CD4-positive, alpha-beta T cell treated with Interleukin-10 for 1 hour (primary cell): ENCODE results near the gene OR8A1.

Experiments used
- DNase-seq: peaks from one replicate; pipeline ENCODE4 v3.0.0-alpha.2; 2020

OR8A1 gene

DNA sequence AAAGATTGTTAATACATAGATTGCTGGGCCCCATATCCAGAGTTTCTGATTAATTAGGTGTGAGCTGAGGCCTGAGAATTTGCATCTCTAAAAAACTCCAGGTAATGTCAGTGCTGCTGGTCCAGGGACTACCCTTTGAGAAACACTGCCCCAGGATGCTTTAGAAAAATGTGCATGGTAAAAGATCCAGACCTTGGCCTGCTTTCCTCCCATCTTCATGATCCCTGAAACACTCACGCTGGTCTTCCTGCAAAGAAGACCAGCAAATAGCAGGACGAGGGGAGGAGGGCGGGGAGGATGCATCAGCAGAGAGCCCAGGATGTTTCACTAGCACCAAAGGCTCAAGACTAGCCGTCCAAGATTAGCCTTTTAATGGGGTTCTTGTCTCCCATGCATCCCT, at the start of gene OR8A1:
Gene OR8A1 (plus strand): TSS at position 301 of the 400 bp plus-strand sequence. CDS start 123 bp downstream, outside the sequence.
- DNase-seq = no peak

DNA sequence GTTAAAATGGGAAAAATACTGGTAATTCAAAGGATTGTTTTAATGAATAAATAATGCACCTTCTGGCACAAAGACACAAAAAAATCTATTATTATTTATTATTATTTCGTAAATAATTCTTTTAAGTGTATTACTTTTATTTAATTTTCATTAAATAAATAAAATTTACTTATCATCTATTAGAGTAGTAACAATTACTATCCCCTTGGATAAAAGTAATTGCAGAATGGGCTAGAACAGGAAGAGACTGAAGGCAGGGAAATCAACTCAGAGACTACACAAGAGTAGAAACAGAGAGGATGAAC, 49.3 kb upstream of the OR8A1 start:
- no peak for DNase-seq

DNA sequence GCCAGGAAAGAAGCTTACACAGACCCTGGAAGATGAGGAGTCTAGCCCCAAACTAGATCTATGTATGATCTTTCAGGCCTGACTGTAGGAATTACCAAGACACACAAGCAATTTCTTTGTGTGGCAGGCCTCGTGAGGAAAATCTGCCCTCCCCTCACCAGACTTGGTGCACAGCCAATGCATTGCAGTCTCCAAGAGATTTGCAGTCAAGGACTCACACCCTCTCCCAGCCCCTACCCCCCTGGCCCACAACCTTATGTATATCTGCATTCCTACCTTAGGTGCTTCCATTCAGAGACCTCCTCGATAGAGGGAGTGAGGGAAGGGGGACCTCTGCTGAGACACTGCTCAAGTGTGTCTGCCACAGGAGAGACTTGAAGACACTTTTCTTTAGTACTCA, 36.2 kb upstream of the OR8A1 start:
- DNase-seq = no peak

DNA sequence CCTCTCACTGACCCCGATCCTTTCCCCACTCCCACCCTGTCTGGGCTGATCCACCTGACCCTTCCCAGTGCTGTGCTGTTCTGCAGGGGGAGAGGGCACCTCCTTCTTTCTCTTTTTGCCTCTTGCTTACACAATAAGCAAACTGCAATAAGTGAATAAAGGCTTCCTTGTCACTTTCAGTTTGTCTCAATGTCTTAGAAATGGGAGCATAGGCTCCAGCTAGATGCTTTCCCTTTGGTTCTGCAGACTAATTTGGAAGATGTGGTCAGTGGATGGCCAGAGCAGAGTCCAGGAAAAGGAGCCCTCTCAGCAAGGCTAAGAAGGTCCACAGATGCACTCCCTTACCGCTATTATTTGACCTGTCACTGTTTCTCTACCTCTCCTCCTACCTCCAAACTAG, 35.7 kb upstream of the OR8A1 start:
- no peak for DNase-seq

DNA sequence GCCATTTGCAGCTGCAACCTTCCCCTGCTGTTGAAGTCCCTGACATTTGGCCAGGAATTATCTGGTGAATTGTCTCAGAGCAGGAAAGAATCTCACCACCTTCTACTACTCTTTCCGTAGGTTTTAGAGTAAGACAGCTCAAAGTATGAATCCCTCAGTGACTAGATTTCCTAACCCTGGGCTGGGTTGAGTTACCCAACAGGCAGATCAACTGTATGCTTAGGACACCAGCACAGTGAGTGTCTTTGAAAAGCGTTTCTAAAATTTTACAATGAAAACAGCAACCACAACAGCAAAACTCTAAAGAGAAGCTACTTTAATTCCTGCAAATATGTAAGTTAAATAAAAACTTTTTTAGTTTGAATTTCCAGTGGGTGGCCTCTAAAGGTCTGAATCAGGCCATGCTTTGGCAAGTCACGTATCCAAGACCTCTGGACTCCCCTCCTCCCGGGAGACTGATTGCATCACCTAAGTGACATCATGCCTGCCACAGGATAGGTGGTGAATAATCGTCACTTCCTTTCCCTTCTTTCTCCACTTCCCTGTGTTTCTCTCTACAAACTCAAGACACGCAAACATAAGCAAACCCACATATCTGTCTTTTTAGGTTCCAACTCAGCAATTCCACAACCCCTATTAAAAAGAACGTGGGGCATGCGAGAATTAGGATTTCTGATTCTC, 34.1 kb upstream of the OR8A1 start:
- no peak for DNase-seq

DNA sequence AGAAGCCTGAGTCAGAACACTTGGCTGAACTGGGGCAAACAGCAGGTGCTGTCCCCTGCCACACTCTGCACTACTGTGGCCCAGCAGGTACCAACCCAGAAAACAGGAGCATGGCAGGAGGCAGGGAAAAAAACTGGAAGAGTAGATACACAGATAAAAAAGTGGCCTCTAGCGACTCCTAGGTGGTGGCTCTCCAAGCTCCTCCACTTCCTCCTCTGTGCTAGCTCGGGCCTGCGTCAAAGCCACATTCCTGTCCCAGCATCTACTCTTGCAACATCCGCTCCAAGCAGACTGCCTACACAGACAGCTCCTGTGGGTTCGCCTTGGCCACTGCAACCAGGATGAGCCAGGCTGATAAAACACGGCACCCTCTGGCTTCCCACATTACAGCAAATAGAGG, 33.3 kb upstream of the OR8A1 start:
- DNase-seq = no peak

DNA sequence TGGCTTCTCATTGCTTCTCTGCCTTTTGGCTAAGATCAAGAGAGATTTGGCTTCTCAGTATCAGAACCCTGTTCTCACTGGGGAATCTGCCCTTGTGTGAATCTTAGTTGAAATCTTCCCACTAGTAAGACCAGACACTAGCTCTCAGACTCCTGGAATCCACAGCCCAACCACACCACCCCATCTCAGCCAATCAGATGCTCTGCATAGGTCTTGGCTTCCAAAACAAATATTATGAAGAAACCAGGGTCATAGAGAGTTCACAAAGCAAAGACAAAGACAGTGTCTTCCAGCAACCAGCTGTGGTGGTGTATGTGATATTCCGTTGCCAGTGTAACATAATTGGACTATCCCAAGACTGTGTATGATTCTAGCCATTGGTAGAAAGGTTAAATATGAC, 31.8 kb upstream of the OR8A1 start:
- no peak for DNase-seq

DNA sequence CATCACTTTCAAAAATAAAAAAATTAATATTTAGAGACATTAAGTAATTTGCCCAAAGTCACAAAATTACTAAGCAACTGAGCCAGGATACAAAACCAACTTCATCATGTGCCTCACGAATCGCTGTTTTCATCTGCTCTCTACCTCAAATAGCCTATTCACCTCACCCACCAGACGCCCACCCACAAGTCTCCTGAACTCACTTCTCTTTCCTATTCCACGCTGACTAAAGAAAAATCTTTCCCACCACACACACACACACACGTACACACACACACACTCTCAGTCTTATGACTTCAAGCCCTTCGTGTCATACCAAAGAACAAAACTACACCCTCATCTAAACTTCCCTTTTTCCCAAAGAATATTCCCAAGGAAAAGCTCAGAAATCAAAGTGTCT, 28.6 kb upstream of the OR8A1 start:
- DNase-seq = no peak

DNA sequence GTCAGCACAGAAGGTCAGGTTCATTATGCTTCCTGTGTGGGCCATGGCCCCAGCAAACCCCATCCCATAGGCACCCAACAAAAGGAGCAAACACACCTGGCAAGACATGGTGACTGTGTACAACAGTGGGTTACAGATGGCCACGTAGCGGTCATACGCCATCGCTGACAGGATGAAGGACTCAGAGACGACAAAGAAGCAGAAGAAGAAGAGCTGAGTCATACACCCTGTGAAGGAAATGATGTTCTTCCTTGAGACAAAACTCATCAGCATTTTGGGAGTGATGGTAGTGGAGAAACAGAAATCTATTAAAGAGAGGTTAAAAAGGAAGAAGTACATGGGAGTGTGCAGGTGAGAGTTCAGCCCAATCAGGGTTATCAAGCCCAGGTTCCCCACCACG, 26.7 kb upstream of the OR8A1 start:
- DNase-seq = no peak

DNA sequence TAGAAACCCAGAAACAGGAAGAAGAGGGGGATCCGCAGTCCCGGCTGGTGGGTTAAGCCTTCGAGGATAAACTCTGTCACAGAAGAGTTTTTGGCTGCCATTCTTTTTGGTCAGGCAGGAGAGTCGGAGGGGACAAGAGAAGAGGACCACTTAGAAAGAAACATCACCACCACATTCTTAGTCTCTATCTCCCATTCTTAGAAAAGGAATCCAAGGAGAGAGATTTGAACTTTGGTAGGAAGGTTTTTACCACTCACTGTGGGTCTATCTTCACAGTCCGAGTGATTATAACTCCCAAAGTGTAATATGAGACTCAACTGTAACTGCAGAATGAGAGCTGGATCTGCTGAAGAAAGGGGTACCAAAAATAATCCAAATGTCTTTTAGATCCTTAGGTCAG, 26.2 kb upstream of the OR8A1 start, which contains the start of gene OR8B12:
Gene OR8B12 (minus strand): TSS at position 101 of the 400 bp plus-strand sequence. CDS start 0 bp downstream, at position 101.
- no peak for DNase-seq

DNA sequence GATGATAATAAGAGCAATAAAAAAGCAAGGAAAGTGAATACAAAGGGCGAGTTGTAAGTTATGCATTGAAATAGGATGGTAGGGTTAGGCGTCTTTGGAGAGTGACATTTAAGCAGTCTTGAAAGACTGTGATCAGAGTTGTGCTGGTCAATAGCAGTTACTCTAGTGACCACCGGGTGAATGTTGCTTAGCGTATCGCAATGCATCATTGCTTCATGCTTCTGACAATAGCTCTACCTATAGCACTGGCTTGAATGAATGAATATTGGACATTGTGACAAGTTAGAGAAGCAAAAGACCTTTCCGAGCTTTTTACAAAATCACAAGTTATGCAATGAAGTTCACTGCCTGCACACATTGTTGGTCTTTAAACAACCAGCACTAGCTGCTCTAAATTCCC, 18.6 kb upstream of the OR8A1 start:
- DNase-seq = no peak

DNA sequence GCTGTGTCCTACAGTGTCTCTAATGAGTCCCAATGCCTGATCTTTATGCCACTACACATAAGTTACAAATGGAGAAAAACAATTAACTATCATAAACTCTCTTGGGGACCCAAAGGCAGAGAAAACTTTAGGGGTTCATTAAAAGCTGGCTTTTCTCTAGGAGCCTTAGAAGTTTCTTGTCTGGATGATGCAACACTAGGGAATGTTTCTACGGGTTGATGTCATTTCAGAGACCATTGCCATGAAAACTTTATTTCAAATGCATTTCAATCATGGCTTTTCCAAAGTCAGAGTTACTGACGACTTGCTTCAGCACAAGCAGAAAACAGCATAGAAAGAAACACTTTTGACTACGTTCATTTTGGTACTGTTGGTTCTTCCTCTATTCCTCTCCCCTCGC, 17.8 kb upstream of the OR8A1 start:
- no peak for DNase-seq

DNA sequence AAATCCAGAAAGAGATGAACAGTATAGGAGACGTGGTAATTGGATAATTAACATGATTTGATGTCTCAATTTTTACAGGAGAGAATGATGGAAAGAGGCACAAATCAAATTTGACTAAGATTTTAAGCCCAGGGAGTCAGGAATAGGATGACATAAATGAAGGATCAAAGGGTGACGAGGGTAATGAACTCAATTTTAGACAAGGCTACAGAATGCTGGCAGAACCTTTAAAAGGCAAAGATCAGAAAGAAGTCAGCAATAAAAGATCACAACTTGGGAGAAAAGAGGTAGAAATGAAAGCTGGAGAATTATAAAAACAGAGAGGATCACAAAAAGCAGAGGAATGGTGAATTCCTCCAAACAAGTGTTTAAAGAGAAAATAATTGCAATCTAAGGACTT, 13.0 kb upstream of the OR8A1 start:
- no peak for DNase-seq

DNA sequence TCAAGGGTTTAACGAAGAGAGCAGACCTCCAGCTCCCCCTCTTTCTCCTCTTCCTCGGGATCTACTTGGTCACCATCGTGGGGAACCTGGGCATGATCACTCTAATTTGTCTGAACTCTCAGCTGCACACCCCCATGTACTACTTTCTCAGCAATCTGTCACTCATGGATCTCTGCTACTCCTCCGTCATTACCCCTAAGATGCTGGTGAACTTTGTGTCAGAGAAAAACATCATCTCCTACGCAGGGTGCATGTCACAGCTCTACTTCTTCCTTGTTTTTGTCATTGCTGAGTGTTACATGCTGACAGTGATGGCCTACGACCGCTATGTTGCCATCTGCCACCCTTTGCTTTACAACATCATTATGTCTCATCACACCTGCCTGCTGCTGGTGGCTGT, 363 bp downstream of the OR8A1 start:
- DNase-seq = no peak

DNA sequence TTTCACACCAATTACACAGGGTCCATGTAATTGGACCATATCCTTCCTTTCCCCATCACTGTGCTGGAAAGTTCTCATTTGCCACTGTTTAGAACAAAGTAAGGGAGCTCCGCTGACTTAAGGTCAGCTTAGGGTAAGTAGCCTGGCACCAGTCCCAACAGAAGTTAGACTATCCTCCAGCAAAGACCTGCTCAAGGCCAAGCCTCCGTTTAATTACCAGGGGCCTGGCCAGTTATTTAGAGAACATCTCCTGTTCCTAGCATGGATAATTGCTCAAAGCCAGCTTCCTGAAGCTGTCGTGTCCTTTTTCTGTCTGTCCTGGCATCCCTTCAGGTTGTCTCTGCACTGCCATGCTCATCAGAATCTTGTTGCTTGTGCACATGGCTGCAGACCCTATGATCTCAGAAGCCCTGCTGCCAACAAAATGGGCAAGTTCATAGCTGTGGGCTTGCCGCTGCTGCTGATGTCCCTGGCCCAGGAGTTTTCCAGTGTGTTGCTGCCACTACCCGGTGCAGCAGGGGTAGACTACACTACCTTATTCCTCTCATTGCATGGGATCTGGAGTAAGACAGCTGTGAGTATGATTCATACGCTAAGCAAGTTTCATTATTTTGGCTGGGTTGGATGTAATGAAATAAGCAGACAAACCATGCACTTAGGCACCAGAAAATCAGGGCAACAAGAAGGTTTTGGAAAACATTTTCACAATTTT, 8.1 kb downstream of the OR8A1 start:
- no peak for DNase-seq

DNA sequence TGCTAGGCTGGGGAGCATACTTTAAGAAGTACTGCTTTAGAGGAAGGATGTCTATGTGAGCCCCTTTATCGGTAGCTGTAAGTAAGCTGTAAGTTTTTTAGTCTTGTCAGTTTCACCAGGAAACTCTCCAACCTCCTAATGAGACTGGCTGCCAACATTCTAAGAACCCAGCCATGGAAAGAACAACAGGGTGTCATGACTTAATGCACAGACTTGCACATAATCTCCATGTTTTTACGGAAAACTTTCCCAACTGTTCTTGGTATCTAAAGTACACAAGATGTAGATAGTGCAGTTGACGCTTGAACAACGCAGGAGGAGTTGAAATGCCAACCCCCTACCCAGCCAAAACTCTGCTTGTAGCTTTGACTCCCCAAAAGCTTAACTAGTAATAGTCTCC, 9.0 kb downstream of the OR8A1 start:
- DNase-seq = no peak

DNA sequence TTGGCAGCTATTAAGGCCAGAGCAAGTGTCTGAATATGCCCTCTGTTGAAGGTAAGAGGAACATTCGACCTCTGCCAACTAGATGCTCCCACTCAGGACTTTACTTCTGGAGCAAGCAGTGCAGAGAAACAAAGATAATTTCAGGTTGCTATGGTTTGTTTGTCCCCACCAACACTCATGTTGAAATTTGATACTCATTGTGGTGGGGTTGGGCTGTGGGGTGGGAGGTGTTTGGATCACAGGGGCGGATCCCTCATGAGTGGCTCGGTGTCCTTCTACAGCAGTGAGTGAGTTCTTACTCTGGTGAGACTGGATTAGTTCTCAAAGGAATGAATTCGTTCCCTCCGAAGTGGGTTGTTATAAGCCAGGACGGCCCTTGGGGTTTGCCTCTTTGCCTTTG, 12.0 kb downstream of the OR8A1 start:
- DNase-seq = no peak

DNA sequence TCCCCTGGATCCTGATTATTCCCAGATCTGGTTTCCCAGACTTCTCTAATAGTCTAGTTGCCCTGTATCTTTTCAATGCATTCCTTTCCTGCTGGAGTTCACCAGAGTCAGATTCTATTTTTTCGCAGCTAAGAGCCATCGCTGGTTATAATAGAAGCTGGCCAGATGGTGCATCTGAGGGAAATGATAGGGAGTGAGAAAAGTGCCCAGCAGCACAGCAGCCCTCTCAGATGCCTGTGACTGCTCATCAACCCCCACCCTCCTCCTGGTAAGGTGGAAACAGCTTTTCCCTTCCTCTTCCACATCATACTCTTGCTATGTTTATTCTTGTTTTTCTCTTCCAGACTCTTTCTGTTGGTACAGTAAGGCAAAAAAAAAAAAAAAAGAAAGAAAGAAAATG, 12.8 kb downstream of the OR8A1 start:
- DNase-seq = no peak

DNA sequence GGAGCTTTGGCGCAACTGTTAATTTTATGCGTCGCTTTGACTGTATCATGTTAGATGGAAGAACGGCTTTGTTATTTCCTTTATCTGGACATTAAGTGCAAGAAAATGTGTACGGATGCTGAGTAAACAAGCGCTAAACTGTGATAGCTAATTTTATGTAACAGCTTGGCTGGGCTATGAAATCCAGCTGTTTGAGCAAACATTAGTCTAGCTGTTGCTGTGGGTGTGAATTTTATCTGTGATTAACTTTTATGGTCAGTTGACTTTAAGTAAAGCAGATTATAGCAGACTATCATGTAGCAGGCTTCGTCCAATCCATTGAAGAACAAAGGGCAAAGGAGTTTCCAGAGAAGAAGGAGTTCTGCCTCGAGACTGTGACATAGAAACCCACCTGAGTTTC, 14.0 kb downstream of the OR8A1 start:
- no peak for DNase-seq

DNA sequence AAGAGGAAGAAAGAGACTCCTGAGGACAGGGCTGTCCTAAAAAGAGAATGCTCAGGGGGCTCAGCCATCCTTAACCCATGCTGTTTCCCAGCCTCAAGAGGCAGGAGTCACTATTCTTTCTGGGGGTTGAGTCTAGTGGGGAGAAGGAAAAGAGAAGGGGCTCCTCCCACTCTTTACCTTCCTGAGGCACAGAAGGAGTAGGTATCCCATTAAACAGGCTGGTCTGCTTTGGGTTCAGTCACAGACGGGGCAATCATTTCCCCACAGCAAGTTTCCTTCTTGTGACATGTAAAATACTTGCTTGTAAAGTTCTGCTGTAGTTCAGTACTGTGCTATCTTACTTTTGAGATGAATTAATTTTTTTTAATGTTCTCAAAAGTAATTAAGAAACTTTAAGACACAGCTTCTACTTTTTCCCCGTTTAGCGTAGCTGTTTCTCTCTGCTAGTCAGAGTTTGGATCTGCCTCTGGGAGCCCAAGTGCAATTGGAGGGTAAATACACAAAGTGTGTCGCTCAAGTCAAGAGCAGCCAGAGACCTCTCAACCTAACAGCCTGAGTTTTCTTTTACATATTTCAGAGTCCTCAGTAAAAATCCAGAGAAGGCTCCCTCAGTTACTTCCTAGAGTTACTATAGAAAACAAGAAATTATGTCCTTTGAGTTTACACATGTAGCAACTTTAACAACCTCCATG, 15.0 kb downstream of the OR8A1 start:
- DNase-seq = no peak

DNA sequence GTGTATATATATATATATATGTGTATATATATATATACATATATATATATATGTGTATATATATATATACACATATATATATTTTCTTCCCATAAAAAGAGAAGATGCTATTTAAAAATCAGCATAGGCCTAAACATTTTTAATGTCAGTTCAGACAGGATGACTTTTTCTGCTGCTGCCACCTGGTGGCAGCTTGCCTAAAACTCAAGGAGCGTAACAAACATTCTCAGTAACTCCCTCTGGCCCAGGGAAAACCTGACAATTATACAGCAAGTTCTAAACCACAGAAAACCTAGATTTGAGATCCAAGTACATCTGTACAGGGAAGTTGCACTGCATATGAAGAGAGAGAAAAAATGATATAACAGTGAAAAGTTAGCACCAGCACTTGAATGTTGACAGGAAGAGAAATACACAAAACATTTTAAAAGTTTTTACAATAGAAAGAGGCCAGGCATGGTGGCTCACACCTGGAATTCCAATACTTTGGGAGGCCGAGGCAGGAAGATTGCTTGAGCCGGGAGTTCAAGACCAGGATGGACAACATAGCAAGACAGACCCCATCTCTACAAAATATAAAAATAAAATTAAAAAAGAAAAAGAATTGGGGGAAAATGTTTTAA, 16.6 kb downstream of the OR8A1 start:
- DNase-seq = peak; percentile 33

DNA sequence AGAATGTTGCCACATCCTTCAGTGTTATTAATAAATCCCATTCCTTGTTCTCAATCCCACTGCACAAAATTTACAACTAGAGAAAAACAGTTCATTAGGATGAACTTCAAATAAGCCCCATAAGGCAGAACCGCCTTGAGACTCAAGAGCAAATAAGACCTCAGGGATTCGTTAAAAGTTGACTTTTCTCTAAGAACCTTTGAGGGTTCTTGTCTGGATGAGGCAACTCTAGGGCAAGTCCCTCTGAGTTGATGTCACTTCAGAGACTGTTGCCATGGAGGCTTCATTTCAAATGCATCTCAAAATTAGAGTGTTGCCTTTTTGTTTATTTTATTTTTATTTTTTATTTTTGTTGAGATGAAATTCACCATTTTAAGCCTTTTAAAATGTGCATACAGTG, 21.6 kb downstream of the OR8A1 start:
- DNase-seq = no peak

DNA sequence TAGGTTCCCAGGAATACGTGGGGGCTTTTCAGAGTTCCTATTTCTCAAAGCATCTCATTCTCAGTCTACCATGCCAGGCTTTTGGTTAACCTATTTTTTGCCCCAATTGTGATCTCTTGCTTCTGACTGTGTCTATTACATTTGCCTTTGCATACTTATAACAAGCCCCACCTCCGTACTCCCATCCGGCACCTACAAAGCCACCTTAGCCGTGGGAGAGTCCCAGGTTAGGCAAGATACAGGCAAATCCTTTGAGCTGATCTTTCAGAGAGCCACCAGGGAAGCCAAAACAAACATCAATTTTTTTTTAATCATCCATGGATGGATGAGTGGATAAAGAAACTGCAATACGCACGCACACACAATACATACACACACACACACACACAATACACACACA, 22.8 kb downstream of the OR8A1 start:
- DNase-seq = no peak

DNA sequence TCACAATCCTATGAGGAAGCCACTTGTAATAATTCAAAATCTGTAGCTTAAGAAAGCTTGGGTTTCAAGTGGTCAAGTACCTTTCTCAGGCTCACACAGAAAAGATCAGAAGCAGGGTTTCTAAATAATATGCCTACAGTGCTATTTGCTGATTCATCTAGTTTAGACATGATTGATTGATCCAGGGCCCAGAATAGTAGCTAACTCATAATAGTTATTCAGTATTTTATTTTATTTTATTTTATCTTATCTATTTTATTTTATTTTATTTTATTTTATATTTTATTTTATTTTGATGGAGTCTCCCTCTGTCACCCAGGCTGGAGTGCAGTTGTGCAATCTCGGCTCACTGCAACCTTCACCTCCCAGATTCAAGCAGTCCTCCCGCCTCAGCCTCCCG, 25.5 kb downstream of the OR8A1 start:
- DNase-seq = no peak
